HepG2 (cell line): ENCODE results near the gene OGFOD3. TPM values are rescaled to one million over a fixed set of nuclear protein-coding genes. Genes with fewer than 3 reads are reported as not detected.

Experiments used
- BRF2 ChIP-seq: sonication (generic); formaldehyde crosslinking; IDR thresholded peaks from 2 replicates; pipeline ENCODE4 v1.8.1; 2022; ENCODE audit warnings: mild to moderate bottlenecking, missing genetic modification reagents
- CBX5 ChIP-seq: sonication (generic); formaldehyde crosslinking; IDR thresholded peaks from 2 replicates; pipeline ENCODE4 v1.4.0; 2020; ENCODE audit warnings: missing genetic modification reagents, borderline replicate concordance
- FOXP1 ChIP-seq, 2 experiments: fragments of 450-650 bp in 1 of 2; IDR thresholded peaks; 2 replicates each; pipeline ENCODE4 v1.6.1; 2017 to 2018; ENCODE audit warnings: antibody characterized with exemption in 1 of 2
- GATAD2A ChIP-seq: IDR thresholded peaks from 2 replicates; pipeline ENCODE4 v1.6.1; 2016
- IKZF4 ChIP-seq: sonication (generic); formaldehyde crosslinking; IDR thresholded peaks from 2 replicates; pipeline ENCODE4 v1.5.1; 2020; ENCODE audit warnings: borderline replicate concordance, mild to moderate bottlenecking, low read depth, missing genetic modification reagents; ENCODE audit errors: not compliant biosample characterization
- MEIS1 ChIP-seq: sonication (generic); formaldehyde crosslinking; IDR thresholded peaks from 2 replicates; pipeline ENCODE4 v1.9.0; 2021; ENCODE audit warnings: mild to moderate bottlenecking, missing genetic modification reagents, moderate library complexity, borderline replicate concordance
- NR2F2 ChIP-seq: IDR thresholded peaks from 2 replicates; pipeline ENCODE4 v1.6.1; 2012; ENCODE audit warnings: low read depth, inconsistent platforms, borderline replicate concordance
- PLRG1 ChIP-seq: fragments of 450-650 bp; conservative IDR thresholded peaks from 2 replicates; pipeline ENCODE4 v1.6.1; 2016
- SKI ChIP-seq: fragments of 450-650 bp; IDR thresholded peaks from one replicate; pipeline ENCODE4 v1.6.1; 2018; ENCODE audit warnings: mild to moderate bottlenecking; ENCODE audit not compliant: partially characterized antibody
- ZBTB21 ChIP-seq: sonication (generic); formaldehyde crosslinking; IDR thresholded peaks from 2 replicates; pipeline ENCODE4 v1.4.0; 2020; ENCODE audit warnings: missing genetic modification reagents
- ZBTB44 ChIP-seq: sonication (generic); formaldehyde crosslinking; IDR thresholded peaks from 2 replicates; pipeline ENCODE4 v1.4.0; 2020; ENCODE audit warnings: missing genetic modification reagents
- ZFP41 ChIP-seq: sonication (generic); formaldehyde crosslinking; IDR thresholded peaks from 2 replicates; pipeline ENCODE4 v1.4.0; 2020; ENCODE audit warnings: mild to moderate bottlenecking, missing genetic modification reagents, borderline replicate concordance
- ZNF263 ChIP-seq: sonication (generic); formaldehyde crosslinking; IDR thresholded peaks from 2 replicates; pipeline ENCODE4 v1.4.0; 2020; ENCODE audit warnings: missing genetic modification reagents
- ZNF282 ChIP-seq: fragments of 450-650 bp; IDR thresholded peaks from 2 replicates; pipeline ENCODE4 v1.6.1; 2018; ENCODE audit not compliant: partially characterized antibody
- ZNF569 ChIP-seq: sonication (generic); formaldehyde crosslinking; IDR thresholded peaks from 2 replicates; pipeline ENCODE4 v1.5.0; 2020; ENCODE audit warnings: mild to moderate bottlenecking, missing genetic modification reagents, moderate library complexity, borderline replicate concordance
- ZNF574 ChIP-seq: sonication (generic); formaldehyde crosslinking; IDR thresholded peaks from 2 replicates; pipeline ENCODE4 v1.4.0; 2020; ENCODE audit warnings: missing genetic modification reagents
- ZNF687 ChIP-seq: sonication (generic); formaldehyde crosslinking; IDR thresholded peaks from 2 replicates; pipeline ENCODE4 v1.5.1; 2020; ENCODE audit warnings: mild to moderate bottlenecking, missing genetic modification reagents, moderate library complexity
- ZNF788 ChIP-seq: sonication (generic); formaldehyde crosslinking; IDR thresholded peaks from 2 replicates; pipeline ENCODE4 v1.5.0; 2020; ENCODE audit warnings: mild to moderate bottlenecking, missing genetic modification reagents, borderline replicate concordance
- polyA plus RNA-seq, 8 experiments: library from polyadenylated mRNA; depleted of rRNA in 3 of 8; stranded (reverse) in 7 of 8; unstranded in 1 of 8; fragments of >200 nt; fragmentation: Illumina TruSeq in 4 of 8; extraction: Trizol in 4 of 8; gene quantifications; 2 replicates each; pipeline versions ENCODE4 v1.2.1 to v1.2.3, GENCODE V29; 2011 to 2016; ENCODE audit warnings: low read depth in 4 of 8, missing spikeins in 1 of 8, mixed read lengths in 1 of 8; ENCODE audit not compliant: insufficient read depth in 1 of 8
- total RNA-seq, 5 experiments: library from RNA; depleted of rRNA; stranded (reverse); fragments of >200 nt; fragmentation: Illumina TruSeq; extraction: Trizol; gene quantifications; 2 replicates each; pipeline ENCODE4 v1.2.3, GENCODE V29; 2016; ENCODE audit warnings: low read depth in 1 of 5

The OGFOD3 gene
- total and polyA plus RNA-seq, 2 of the 13 experiments (the other 11 are each of a cell fraction or from before 2014, with no cell fraction given), result 40.0 to 42.1 TPM

GRCh38 chr17:82414548-82415281 is 3.7 kb downstream of the OGFOD3 start (continued):
- peak; percentile 81 for TF ChIP-seq ZNF687 (CRISPR knock-in tag)
- TF ChIP-seq ZNF282, result no peak
- peak; percentile 47; the same call in 1 of the 2 replicates for TF ChIP-seq ZNF788
- peak; percentile 86 for TF ChIP-seq ZNF574 (CRISPR knock-in tag)
- TF ChIP-seq FOXP1 (IDR thresholded peaks at IDR 0.05), result no peak
- no peak for TF ChIP-seq FOXP1 (CRISPR knock-in tag; IDR thresholded peaks at IDR 0.05)
- no peak for TF ChIP-seq NR2F2
- peak; percentile 80 for TF ChIP-seq ZNF263 (CRISPR knock-in tag)
- TF ChIP-seq ZBTB21 (CRISPR knock-in tag), result no peak; the same call in 1 of the 2 replicates
- peak; percentile 99 for TF ChIP-seq IKZF4 (CRISPR knock-in tag)
- no peak for TF ChIP-seq MEIS1 (CRISPR knock-in tag)
- no peak for TF ChIP-seq SKI
- TF ChIP-seq GATAD2A (CRISPR knock-in tag), result peak; percentile 67
- TF ChIP-seq BRF2, result no peak
- peak; percentile 65; the same call in 1 of the 2 replicates for TF ChIP-seq CBX5 (CRISPR knock-in tag)
- peak; percentile 96; the same call in 1 of the 2 replicates for TF ChIP-seq ZBTB44 (CRISPR knock-in tag)
- TF ChIP-seq ZFP41 (CRISPR knock-in tag), result peak; percentile 84; the same call in 1 of the 2 replicates
- TF ChIP-seq ZNF569 (CRISPR knock-in tag), result no peak; the same call in 1 of the 2 replicates
- no peak for TF ChIP-seq PLRG1
